HUES6 (cell line): Measurements from ENCODE around the gene KCNH5.

Experiments used
- H3K27ac ChIP-seq: 2 replicates; pipeline ENCODE4 v1.7.0; 2013; ENCODE audit warnings: low read depth, mild to moderate bottlenecking, low read length, inconsistent platforms
- H3K27me3 ChIP-seq: 2 replicates; pipeline ENCODE4 v1.6.1; 2013; ENCODE audit warnings: low read length; ENCODE audit not compliant: control insufficient read depth, insufficient read depth
- H3K36me3 ChIP-seq: 2 replicates; pipeline ENCODE4 v1.6.1; 2013; ENCODE audit warnings: low read length; ENCODE audit not compliant: control insufficient read depth, insufficient read depth
- H3K4me1 ChIP-seq: 2 replicates; pipeline ENCODE4 v1.6.1; 2013; ENCODE audit warnings: low read length; ENCODE audit not compliant: control insufficient read depth, insufficient read depth
- H3K4me3 ChIP-seq: 2 replicates; pipeline ENCODE4 v1.5.1; 2013; ENCODE audit warnings: low read depth, low read length
- H3K9ac ChIP-seq: one replicate; pipeline ENCODE4 v1.6.1; 2013; ENCODE audit warnings: mild to moderate bottlenecking, low read length
- H3K9me3 ChIP-seq: 2 replicates; pipeline ENCODE4 v1.6.1; 2013; ENCODE audit warnings: low read depth, low read length; ENCODE audit not compliant: control insufficient read depth, insufficient read depth

The KCNH5 gene

DNA sequence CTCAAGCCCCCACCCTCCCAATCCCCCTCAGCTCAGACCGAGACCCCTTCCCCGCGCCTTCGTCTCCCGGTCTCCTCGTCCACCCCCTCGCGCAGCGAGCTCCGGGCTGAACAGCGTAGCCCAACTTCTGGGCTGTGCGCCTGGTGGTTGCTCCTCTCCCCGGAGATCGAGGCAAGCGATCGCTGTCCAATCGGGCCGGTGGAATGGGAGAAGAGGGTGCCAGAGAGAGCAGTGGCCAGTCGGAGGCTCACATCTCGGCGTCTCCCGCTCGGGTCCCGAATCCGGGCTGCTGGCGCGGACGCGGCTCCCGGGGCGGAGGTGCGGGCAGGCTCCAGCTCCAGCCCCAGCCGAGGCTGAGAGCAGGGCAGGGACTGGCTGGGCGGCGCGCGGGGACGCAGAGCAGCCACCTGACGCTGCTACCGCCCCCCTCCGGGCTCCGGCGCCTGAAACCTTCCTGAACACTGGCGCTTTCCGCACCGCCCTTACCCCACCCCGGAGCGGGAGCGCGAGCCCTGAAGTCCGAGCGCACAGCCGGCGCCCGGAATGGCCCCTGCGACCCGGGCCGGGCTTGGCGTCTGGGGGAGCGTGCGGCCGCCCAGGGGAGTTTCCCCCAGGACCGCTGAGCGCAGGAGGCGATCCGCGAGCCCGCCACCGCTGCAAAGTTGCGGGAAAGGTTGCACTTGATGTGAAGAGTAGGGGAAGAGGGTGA is 508 bp upstream of the KCNH5 start:
- no peaks in the 10 kb centered on the region for H3K36me3 ChIP-seq
- peaks cover 81% of the 10 kb centered on the region for H3K27me3 ChIP-seq
- peak overlapping the region; percentile 66 for H3K4me3 ChIP-seq
- H3K4me1 ChIP-seq: peaks cover 7% of the 10 kb centered on the region; the same call in 1 of the 2 replicates
- no peaks in the 10 kb centered on the region for H3K9me3 ChIP-seq
- H3K9ac ChIP-seq: peak overlapping the region; percentile 57
- H3K27ac ChIP-seq: no peak overlapping the region

DNA sequence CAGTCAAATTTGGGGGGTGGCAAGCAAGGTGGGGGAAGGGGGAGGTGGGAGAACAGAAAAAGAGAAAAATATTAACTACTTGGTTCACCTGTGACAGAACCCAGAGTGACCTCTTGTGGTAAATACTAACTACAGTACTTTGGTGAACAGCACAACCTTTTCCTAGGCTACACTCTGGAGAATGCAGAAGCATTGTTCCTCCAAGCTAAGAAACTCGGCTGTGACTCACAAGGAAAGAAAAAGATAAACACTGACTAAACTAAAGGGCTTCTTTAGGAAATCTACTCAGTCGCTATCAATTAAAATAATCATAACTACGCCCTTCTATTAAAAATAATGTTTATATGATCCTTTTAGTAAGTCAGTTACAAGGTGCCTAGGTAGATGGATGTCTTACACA is 5.4 kb downstream of the KCNH5 start:
- H3K4me1 ChIP-seq: no peaks in the 10 kb centered on the region
- no peaks in the 10 kb centered on the region for H3K36me3 ChIP-seq
- H3K27ac ChIP-seq: no peak overlapping the region
- H3K27me3 ChIP-seq: peaks cover 34% of the 10 kb centered on the region
- H3K9me3 ChIP-seq: no peaks in the 10 kb centered on the region
- H3K4me3 ChIP-seq: no peak overlapping the region
- no peak overlapping the region for H3K9ac ChIP-seq

DNA sequence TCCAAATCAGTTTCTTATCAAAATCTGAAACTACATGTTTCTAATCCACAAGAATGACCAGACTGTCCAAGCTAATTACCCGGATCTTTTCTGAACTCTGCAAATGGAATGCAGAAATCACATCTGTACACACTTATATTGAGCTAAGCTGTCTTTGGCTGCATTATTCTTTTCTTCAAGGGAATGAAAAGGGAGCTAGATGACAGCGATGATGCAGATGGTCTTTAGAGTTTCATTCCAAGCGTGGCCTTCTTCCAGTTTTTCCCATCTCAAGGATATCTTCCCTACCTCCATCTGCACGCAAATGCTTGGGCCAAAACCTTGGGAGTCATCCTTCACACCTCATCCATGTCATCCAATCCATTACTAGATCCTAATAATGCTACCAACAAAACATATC is 12.6 kb downstream of the KCNH5 start:
- H3K27me3 ChIP-seq: peaks cover 3% of the 10 kb centered on the region; the same call in 1 of the 2 replicates
- H3K9me3 ChIP-seq: no peaks in the 10 kb centered on the region
- no peak overlapping the region for H3K9ac ChIP-seq

DNA sequence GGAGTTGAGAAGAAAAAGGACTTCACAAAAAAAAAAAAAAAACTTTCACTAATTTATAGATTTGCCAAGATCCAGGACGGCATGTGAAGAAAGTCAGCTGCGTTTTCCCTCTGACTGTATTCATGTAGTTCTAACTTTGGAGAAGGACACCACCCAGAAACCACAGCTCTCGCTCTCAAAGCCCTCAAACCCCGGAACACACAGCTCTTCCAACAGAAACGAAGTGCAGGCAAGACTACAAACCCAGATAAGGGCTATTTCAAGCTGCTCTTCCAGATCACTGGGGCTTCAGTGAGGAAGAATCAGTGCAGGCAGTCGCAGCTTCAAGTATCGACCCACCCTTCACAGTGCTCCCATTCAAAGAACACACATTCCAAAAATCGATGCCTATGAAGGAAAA is 13.2 kb downstream of the KCNH5 start:
- Histone ChIP-seq H3K4me3 (no peak overlapping the region), H3K9me3 (no peaks in the 10 kb centered on the region), H3K9ac (no peak overlapping the region), H3K27me3 (peaks cover 3% of the 10 kb centered on the region; the same call in 1 of the 2 replicates), H3K27ac (no peak overlapping the region), H3K36me3 (no peaks in the 10 kb centered on the region), H3K4me1 (no peaks in the 10 kb centered on the region)

More for the DNA sequence above, 12.6 kb downstream of the KCNH5 start:
- H3K27ac ChIP-seq: no peak overlapping the region
- no peaks in the 10 kb centered on the region for H3K4me1 ChIP-seq
- no peaks in the 10 kb centered on the region for H3K36me3 ChIP-seq
- H3K4me3 ChIP-seq: no peak overlapping the region

DNA sequence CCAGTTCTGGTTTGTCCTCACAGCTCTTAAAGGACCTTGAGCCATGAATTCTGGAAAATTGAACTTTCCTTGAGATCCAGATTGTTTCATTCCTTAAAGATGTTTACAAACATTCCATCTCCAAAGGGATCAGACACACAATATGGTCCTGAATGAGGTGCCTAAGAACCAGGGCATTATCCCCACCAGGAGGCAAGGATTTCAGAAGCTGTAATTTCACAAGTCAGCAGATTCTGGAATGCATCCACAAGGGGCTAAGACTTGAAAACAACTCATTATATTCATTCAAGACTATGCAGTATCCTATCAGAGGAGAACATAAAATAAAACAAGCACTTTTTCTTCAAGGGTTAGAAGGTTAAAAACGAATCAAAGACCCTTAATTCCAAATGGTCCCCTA is 15.1 kb downstream of the KCNH5 start:
- Histone ChIP-seq H3K4me3 (no peak overlapping the region), H3K27me3 (no peaks in the 10 kb centered on the region; the same call in 1 of the 2 replicates), H3K36me3 (no peaks in the 10 kb centered on the region), H3K9me3 (no peaks in the 10 kb centered on the region), H3K9ac (no peak overlapping the region), H3K27ac (no peak overlapping the region), H3K4me1 (no peaks in the 10 kb centered on the region)

DNA sequence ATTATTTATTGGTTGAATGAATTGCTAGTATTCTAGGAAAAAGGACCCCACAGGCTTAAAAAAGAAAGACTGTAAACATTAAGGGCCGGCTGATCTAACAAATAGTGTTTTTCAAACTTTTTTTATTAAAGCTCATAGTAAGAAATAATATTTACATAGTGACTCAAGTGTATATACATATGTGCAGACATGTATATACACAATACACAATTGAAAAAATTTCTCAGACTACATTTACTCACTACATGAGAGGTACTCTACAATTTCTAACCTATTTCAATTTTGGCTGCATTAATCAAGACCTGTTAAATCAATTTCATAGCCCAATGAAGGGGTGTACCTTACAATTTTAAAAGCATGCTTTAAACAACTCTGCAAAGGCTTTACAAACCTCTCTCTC is 17.5 kb downstream of the KCNH5 start:
- H3K36me3 ChIP-seq: no peaks in the 10 kb centered on the region
- H3K27me3 ChIP-seq: no peaks in the 10 kb centered on the region; the same call in 1 of the 2 replicates
- H3K9me3 ChIP-seq: no peaks in the 10 kb centered on the region
- H3K27ac ChIP-seq: no peak overlapping the region
- no peak overlapping the region for H3K4me3 ChIP-seq
- no peaks in the 10 kb centered on the region for H3K4me1 ChIP-seq
- no peak overlapping the region for H3K9ac ChIP-seq

DNA sequence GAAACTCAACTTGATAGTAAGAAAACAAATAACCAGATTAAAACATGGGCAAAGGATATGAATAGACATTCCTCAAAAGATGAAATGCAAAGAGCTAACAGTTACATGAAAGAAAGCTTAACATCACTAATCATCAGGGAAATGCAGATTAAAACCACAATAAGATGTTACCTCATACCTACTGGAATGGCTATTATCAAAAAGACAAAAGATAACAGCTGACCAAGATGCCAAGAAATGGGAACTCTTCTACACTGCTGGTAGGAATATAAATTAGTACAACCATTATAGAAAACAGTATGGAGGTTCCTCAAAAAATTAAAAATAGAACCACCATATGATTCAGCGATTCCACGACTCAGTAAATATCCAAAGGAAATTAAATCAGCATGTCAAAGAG is 18.8 kb downstream of the KCNH5 start:
- Histone ChIP-seq H3K4me1 (no peaks in the 10 kb centered on the region), H3K4me3 (no peak overlapping the region), H3K27ac (no peak overlapping the region), H3K9ac (no peak overlapping the region), H3K9me3 (no peaks in the 10 kb centered on the region), H3K27me3 (no peaks in the 10 kb centered on the region; the same call in 1 of the 2 replicates), H3K36me3 (no peaks in the 10 kb centered on the region)

DNA sequence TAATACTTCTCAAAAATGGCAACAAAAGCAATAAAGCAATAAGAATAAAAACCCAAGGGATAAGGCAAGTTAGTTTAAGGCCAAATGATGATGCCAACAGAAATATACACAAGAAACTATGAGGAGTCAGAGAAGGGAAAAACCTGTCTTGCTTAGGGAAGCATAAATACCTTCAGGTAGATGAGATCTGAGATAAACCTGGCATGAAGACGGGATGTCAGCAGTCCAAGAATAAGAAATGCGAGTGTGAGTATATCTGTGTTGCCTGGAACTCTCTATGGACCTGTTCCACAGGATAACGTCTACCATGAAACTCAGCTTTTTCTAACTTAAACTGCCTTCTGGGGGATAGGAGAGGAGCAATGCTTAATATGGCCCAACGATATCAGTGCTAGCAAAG is 30.6 kb downstream of the KCNH5 start:
- Histone ChIP-seq H3K27ac (no peak overlapping the region), H3K9me3 (no peaks in the 10 kb centered on the region), H3K27me3 (no peaks in the 10 kb centered on the region), H3K36me3 (no peaks in the 10 kb centered on the region), H3K4me3 (no peak overlapping the region), H3K9ac (no peak overlapping the region), H3K4me1 (no peaks in the 10 kb centered on the region)

DNA sequence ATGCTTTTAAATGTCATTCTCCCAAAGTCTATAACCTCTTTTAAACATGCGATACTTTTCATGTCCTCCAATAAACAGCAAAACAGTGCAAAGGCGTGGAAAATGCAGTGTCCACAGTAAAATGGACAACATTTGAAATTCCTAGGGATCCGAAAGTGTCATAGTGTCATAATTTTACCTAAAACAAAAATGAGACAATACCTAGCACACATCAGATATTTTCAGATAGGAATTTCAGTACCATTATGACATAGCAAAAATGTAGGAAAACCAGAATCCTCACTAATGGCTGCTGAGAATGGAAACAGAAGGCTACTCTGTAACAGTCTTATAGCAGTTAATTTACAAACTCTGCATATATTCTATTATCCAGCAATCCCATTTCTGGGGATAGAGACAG is 33.1 kb downstream of the KCNH5 start:
- H3K4me3 ChIP-seq: no peak overlapping the region
- H3K9ac ChIP-seq: no peak overlapping the region
- H3K36me3 ChIP-seq: no peaks in the 10 kb centered on the region
- no peaks in the 10 kb centered on the region for H3K27me3 ChIP-seq
- H3K9me3 ChIP-seq: no peaks in the 10 kb centered on the region
- H3K27ac ChIP-seq: no peak overlapping the region
- H3K4me1 ChIP-seq: no peaks in the 10 kb centered on the region

DNA sequence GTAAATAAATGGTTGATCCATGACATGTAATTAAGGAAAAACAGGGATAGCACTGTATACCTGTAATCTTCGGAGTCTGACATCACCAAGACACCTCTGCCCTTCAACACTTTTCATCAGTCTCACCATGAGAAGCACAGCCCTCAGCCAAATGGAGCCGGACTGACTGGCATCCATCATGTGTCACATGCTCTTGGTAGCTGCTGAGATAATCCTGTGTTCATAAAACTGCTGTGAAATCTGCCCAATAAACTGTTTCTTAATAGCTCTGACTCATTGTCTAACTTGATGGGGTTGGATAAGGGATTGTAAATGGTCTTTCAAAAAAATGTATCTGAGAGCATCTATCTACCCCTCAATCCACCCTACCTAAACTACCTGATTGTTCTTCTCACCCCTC is 33.6 kb downstream of the KCNH5 start:
- Histone ChIP-seq H3K9me3 (no peaks in the 10 kb centered on the region), H3K9ac (no peak overlapping the region), H3K27ac (no peak overlapping the region), H3K36me3 (no peaks in the 10 kb centered on the region), H3K4me1 (no peaks in the 10 kb centered on the region), H3K4me3 (no peak overlapping the region), H3K27me3 (no peaks in the 10 kb centered on the region)

DNA sequence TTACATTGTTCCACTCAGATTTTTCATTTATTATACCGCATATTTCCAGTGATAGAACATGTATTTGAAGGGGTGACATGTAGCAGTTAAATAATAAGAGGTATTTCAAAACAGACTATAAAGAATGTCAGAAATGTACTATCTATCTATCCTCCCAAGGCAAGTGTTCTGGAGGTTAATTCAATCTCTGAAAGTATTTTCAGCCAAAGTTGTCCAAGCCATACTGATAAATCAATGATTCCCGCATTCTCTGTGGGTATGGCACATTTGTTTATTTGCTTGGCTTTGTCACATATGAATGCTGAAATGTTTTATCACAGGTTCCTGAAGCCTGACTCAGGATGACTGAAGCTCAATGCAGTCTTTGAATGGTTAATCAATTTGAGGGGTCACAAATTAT is 35.8 kb downstream of the KCNH5 start:
- no peaks in the 10 kb centered on the region for H3K4me1 ChIP-seq
- H3K4me3 ChIP-seq: no peak overlapping the region
- H3K9me3 ChIP-seq: no peaks in the 10 kb centered on the region
- H3K36me3 ChIP-seq: no peaks in the 10 kb centered on the region
- no peak overlapping the region for H3K9ac ChIP-seq
- no peak overlapping the region for H3K27ac ChIP-seq
- H3K27me3 ChIP-seq: no peaks in the 10 kb centered on the region
